Endothelial cell of umbilical vein (primary cell): ENCODE results near the gene AOX1.

Experiments
- CTCF ChIP-seq, 2 donors: IDR thresholded peaks; 1 replicate in 1 of 2; 2 replicates in 1 of 2; pipeline ENCODE4 v1.5.1; 2011; ENCODE audit warnings: low read length in 2 of 2, mild to moderate bottlenecking in 2 of 2, moderate library complexity in 2 of 2, control low read depth in 1 of 2, inconsistent platforms in 1 of 2, low read depth in 1 of 2; ENCODE audit not compliant: insufficient read depth in 1 of 2; ENCODE audit errors: extremely low read depth in 1 of 2
- EZH2 ChIP-seq: IDR thresholded peaks from 2 replicates; pipeline ENCODE4 v1.6.1; 2012; ENCODE audit warnings: borderline replicate concordance, low read depth, mild to moderate bottlenecking, moderate library complexity, low read length, inconsistent platforms; ENCODE audit not compliant: severe bottlenecking
- GATA2 ChIP-seq: IDR thresholded peaks from 2 replicates; pipeline ENCODE4 v1.7.0; 2011; ENCODE audit warnings: low read depth, mild to moderate bottlenecking, moderate library complexity, mixed read lengths, low read length; ENCODE audit not compliant: insufficient read length, insufficient read depth
- MAX ChIP-seq: IDR thresholded peaks from 2 replicates; pipeline ENCODE4 v1.6.1; 2011; ENCODE audit not compliant: insufficient read depth, insufficient read length
- POLR2A ChIP-seq: IDR thresholded peaks from 2 replicates; pipeline ENCODE4 v1.6.1; 2012; ENCODE audit warnings: low read depth, mild to moderate bottlenecking, control low read depth, low read length
- POLR2AphosphoS5 ChIP-seq: IDR thresholded peaks from 2 replicates; pipeline ENCODE4 v1.6.1; 2012; ENCODE audit warnings: low read depth, mild to moderate bottlenecking, control low read depth, low read length, moderate library complexity; ENCODE audit not compliant: insufficient read depth

- no peak for TF ChIP-seq CTCF (IDR thresholded peaks at IDR 0.05; ENCODE audit: extremely low read depth in 1 of 2, insufficient read depth in 1 of 2, low read depth in 1 of 2, low read length in 2 of 2)
- TF ChIP-seq EZH2: no peak
- no peak for TF ChIP-seq MAX
- TF ChIP-seq POLR2AphosphoS5: no peak
- TF ChIP-seq POLR2A: no peak
- TF ChIP-seq GATA2: no peak
These were observed 81.6 kb downstream of the AOX1 start for GRCh38 chr2:200667413-200667812.
